ENCODE data around the gene ZNF549.

DNA sequence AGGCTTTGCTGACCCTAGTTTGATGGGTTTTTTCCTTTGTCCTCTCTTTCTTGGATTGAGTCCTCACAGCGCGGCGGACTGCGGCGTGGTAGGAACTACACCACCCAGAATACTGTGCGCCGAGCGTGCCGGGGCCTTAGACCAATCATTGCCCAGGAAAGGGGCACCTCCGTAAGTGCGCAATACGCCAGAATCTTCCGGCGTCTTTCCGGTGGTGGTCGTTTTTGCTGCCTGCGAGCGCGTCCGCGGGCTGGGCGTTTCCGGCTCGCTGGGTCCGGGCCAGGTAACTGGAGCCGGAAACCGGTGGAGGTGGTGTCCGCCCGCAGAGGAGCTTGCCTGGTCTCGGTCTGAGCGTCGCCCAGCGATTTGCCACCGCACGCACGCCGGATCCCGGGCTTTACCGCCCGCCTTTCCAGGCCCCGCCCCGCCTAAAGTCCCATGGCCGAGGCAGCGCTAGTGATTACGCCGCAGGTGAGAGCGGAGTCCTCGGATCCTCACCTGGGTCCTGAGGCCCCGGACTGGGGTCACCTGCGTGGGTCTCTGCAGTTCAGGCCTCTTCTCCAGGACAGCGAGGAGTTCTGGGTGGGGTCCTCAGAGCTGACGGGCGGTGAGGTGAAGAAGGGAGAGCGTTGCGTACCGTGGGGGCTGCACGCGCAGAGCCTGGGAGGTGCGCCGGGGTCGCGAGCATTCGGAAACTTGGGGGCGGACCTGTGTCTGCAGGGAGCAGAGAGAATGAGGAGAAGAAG lies at the start of gene ZNF549:
- TF ChIP-seq, protein P1, sequence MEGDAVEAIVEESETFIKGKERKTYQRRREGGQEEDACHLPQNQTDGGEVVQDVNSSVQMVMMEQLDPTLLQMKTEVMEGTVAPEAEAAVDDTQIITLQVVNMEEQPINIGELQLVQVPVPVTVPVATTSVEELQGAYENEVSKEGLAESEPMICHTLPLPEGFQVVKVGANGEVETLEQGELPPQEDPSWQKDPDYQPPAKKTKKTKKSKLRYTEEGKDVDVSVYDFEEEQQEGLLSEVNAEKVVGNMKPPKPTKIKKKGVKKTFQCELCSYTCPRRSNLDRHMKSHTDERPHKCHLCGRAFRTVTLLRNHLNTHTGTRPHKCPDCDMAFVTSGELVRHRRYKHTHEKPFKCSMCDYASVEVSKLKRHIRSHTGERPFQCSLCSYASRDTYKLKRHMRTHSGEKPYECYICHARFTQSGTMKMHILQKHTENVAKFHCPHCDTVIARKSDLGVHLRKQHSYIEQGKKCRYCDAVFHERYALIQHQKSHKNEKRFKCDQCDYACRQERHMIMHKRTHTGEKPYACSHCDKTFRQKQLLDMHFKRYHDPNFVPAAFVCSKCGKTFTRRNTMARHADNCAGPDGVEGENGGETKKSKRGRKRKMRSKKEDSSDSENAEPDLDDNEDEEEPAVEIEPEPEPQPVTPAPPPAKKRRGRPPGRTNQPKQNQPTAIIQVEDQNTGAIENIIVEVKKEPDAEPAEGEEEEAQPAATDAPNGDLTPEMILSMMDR (IDR thresholded peaks at IDR 0.05; ENCODE audit: borderline replicate concordance, extremely low read depth, low read length, poor library complexity, severe bottlenecking), result no peak
- TF ChIP-seq EZH2 (IDR thresholded peaks at IDR 0.05; ENCODE audit: borderline replicate concordance, low read depth, low read length, severe bottlenecking), result no peak
